Measurements from ENCODE around the gene CYP1A1.

The CYP1A1 gene, protein sequence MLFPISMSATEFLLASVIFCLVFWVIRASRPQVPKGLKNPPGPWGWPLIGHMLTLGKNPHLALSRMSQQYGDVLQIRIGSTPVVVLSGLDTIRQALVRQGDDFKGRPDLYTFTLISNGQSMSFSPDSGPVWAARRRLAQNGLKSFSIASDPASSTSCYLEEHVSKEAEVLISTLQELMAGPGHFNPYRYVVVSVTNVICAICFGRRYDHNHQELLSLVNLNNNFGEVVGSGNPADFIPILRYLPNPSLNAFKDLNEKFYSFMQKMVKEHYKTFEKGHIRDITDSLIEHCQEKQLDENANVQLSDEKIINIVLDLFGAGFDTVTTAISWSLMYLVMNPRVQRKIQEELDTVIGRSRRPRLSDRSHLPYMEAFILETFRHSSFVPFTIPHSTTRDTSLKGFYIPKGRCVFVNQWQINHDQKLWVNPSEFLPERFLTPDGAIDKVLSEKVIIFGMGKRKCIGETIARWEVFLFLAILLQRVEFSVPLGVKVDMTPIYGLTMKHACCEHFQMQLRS

DNA sequence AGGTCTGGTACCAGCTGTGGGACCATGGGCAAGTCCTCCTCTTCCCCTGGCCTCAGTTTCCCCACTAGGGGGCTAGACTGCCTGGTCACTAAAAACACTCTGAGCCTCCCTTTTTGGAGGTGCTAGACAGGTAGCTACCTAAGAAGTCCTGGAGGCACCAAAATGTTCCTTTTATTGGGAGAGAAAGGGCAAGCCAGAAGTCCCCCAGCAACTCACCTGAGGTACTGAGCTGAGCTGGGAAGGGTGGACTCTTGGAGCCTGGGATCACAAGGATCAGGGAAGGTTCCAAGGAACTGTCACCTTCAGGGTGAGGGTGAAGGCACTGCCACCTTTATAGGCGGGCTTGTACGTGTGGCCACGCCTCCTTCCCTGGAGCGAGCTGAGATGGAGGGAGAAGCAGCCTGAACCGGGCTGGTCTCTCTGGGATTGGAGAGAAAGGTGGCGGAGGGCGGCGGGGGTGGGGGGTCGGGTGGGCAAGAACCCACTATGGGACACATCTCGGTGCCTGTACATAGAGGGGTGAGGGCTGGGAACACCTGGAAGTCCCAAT, at the start of gene CYP1A1:
Gene CYP1A1 (minus strand): TSS at position 304 of the 550 bp plus-strand sequence. CDS start 2,431 bp downstream, outside the sequence.
- TF ChIP-seq CTCF (IDR thresholded peaks at IDR 0.05; ENCODE audit: control insufficient read depth, extremely low read depth, insufficient read depth), result no peak
- peak within 1 kb of the TSS; percentile 54 for H3K4me3 ChIP-seq (ENCODE audit: low read depth, low read length)
- peak; percentile 7 for DNase-seq (ENCODE audit: low read depth)

DNA sequence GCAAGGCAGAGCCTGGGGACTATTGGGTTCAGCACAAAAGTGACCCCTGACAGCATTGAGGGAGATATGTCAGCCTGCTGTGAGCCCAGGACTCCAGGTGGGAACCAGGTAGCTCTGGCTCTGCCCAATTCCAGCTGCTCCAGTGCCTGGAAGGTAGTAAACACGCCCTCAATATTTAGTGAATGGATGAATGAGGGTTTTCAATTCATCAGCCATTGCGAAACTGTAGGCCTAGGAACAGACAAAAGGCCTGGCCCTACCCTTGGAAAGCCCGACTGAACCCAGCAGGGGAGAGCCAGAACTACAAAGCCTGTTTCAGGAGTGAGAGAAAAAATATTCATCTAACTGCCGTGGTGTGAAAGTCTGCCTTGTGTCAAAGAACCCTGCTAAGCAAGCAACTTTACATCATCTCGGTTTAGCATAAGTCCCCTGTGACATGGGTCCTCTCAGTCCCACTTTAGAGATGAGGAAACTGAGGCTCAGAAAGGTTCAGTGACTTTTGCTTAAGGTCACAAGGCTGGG, 48.5 kb upstream of the CYP1A1 start:
- TF ChIP-seq CTCF (IDR thresholded peaks at IDR 0.05; ENCODE audit: control insufficient read depth, extremely low read depth, insufficient read depth), result no peak
- no peak for DNase-seq (ENCODE audit: low read depth)
- H3K4me3 ChIP-seq (ENCODE audit: low read depth, low read length), result no peak overlapping the region

GRCh38 chr15:74773329-74773728, 48.0 kb upstream of the CYP1A1 start:
- no peak for TF ChIP-seq CTCF (IDR thresholded peaks at IDR 0.05; ENCODE audit: control insufficient read depth, extremely low read depth, insufficient read depth)
- no peak for DNase-seq (ENCODE audit: low read depth)

GRCh38 chr15:74770211-74770903, 45.0 kb upstream of the CYP1A1 start:
- H3K4me3 ChIP-seq (ENCODE audit: low read depth, low read length), result no peak overlapping the region
- DNase-seq (ENCODE audit: low read depth), result no peak
- TF ChIP-seq CTCF (IDR thresholded peaks at IDR 0.05; ENCODE audit: control insufficient read depth, extremely low read depth, insufficient read depth), result no peak

More at GRCh38 chr15:74773329-74773728, 48.0 kb upstream of the CYP1A1 start:
- H3K4me3 ChIP-seq (ENCODE audit: low read depth, low read length), result no peak overlapping the region

DNA sequence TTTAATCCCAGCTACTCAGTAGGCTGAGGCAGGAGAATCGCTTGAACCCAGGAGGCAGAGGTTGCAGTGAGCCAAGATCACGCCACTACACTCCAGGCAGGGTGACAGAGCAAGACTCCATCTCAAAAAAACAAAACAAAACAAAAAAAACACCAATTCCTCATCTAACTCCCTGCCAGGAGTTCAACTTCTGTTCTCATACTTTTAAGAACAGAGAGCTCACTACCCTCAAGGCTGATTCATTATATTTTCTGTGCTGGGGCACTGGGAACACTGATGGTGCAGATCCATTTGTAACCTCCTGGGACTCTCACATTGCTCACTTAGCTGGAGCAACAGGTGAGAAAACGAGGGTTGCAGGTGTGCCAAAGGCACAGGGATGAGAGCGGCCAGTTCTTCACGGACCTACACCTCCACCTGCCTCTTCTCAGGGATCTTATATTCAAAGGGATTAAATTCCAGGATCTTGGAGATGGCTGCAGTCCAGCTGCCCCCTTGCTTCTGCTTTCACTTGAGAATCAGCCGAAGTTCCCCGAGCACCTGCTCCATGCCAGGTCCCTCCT, 44.2 kb upstream of the CYP1A1 start:
- TF ChIP-seq CTCF (IDR thresholded peaks at IDR 0.05; ENCODE audit: control insufficient read depth, extremely low read depth, insufficient read depth), result no peak
- no peak for DNase-seq (ENCODE audit: low read depth)
- H3K4me3 ChIP-seq (ENCODE audit: low read depth, low read length), result no peak overlapping the region

GRCh38 chr15:74768771-74769342, 43.5 kb upstream of the CYP1A1 start:
- H3K4me3 ChIP-seq (ENCODE audit: low read depth, low read length), result no peak overlapping the region
- no peak for DNase-seq (ENCODE audit: low read depth)
- TF ChIP-seq CTCF (IDR thresholded peaks at IDR 0.05; ENCODE audit: control insufficient read depth, extremely low read depth, insufficient read depth), result peak; percentile 82
